IMR-90 (cell line): Measurements from ENCODE around the gene IPO7. TPM values are rescaled to one million over a fixed set of nuclear protein-coding genes. Genes with fewer than 3 reads are reported as not detected.

ENCODE experiments used
- ATAC-seq: fragments of 200-7000 bp; cut with Tn5 transposase; 2 replicates; pipeline ENCODE4 v1.9.1; 2020; ENCODE audit warnings: low read depth, mild to moderate bottlenecking, moderate library complexity
- BruUV-seq: library from RNA; stranded (reverse); fragments of 400-500 nt; replicated peaks from 2 replicates; lab custom pipeline; 2021; lab: Mats Ljungman, UMichigan
- CTCF ChIA-PET: fragments of 300-600 bp; formaldehyde crosslinking; extraction: SDS; loops from one replicate; lab custom pipeline; 2021; ENCODE audit warnings: antibody characterized with exemption; lab: Yijun Ruan, JAX
- POLR2A ChIA-PET: fragments of 300-600 bp; sonication (Branson Sonifier 250); formaldehyde crosslinking; loops from one replicate; lab custom pipeline; 2022; ENCODE audit warnings: antibody characterized with exemption; ENCODE audit not compliant: unreplicated experiment; lab: Charles Lee
- DNase-seq: peaks from one replicate; pipeline ENCODE4 v3.0.0; 2013
- H2AFZ ChIP-seq: replicated peaks from 2 replicates; pipeline ENCODE3; 2013; ENCODE audit warnings: low read length, mild to moderate bottlenecking; ENCODE audit not compliant: poor library complexity
- H2AK5ac ChIP-seq: 2 replicates; pipeline ENCODE4 v1.6.1; 2013; ENCODE audit warnings: low read depth, low read length, inconsistent platforms
- H2AK9ac ChIP-seq: replicated peaks from 2 replicates; pipeline ENCODE3; 2013; ENCODE audit warnings: mild to moderate bottlenecking, low read depth, low read length, moderate library complexity; ENCODE audit not compliant: poor library complexity
- H2BK120ac ChIP-seq: 2 replicates; pipeline ENCODE4 v1.6.1; 2013; ENCODE audit warnings: low read depth, low read length, inconsistent platforms
- H2BK15ac ChIP-seq: 3 replicates; pipeline ENCODE4 v1.6.1; 2013; ENCODE audit warnings: low read depth, low read length, inconsistent platforms
- H2BK20ac ChIP-seq: 2 replicates; pipeline ENCODE4 v1.6.1; 2013; ENCODE audit warnings: low read depth, mild to moderate bottlenecking, inconsistent platforms, low read length, moderate library complexity
- H2BK5ac ChIP-seq: 2 replicates; pipeline ENCODE4 v1.6.1; 2013; ENCODE audit warnings: mild to moderate bottlenecking, low read depth, low read length, inconsistent platforms; ENCODE audit not compliant: poor library complexity, severe bottlenecking
- H3K14ac ChIP-seq: replicated peaks from 2 replicates; pipeline ENCODE4 v1.6.1; 2013; ENCODE audit warnings: low read depth, low read length, inconsistent platforms
- H3K18ac ChIP-seq: 2 replicates; pipeline ENCODE4 v1.6.1; 2013; ENCODE audit warnings: low read depth, low read length, control low read depth
- H3K23ac ChIP-seq: 2 replicates; pipeline ENCODE4 v1.6.1; 2013; ENCODE audit warnings: low read depth, low read length, inconsistent platforms
- H3K27ac ChIP-seq: 2 replicates; pipeline ENCODE4 v1.5.1; 2013; ENCODE audit warnings: mild to moderate bottlenecking, control low read depth, low read length; ENCODE audit not compliant: insufficient read depth
- H3K27me3 ChIP-seq: 2 replicates; pipeline ENCODE4 v1.6.1; 2013; ENCODE audit warnings: low read length; ENCODE audit not compliant: control insufficient read depth, insufficient read depth
- H3K36me3 ChIP-seq: 2 replicates; pipeline ENCODE4 v1.6.1; 2013; ENCODE audit warnings: low read length, mixed read lengths; ENCODE audit not compliant: control insufficient read depth, insufficient read depth
- H3K4ac ChIP-seq: 2 replicates; pipeline ENCODE4 v1.6.1; 2013; ENCODE audit warnings: low read depth, low read length, inconsistent platforms
- H3K4me1 ChIP-seq: 2 replicates; pipeline ENCODE4 v1.6.1; 2013; ENCODE audit warnings: low read length, mixed read lengths; ENCODE audit not compliant: control insufficient read depth, insufficient read depth
- H3K4me2 ChIP-seq: 2 replicates; pipeline ENCODE4 v1.6.1; 2013; ENCODE audit warnings: low read depth, mild to moderate bottlenecking, control low read depth, low read length, moderate library complexity
- H3K4me3 ChIP-seq: 2 replicates; pipeline ENCODE4 v1.5.1; 2013; ENCODE audit warnings: low read depth, mild to moderate bottlenecking, control low read depth, low read length, moderate library complexity; ENCODE audit not compliant: insufficient read depth
- H3K56ac ChIP-seq: 2 replicates; pipeline ENCODE4 v1.6.1; 2013; ENCODE audit warnings: low read length, inconsistent platforms; ENCODE audit not compliant: insufficient read depth; ENCODE audit errors: extremely low read depth
- H3K79me1 ChIP-seq, 2 experiments: 2 replicates each; pipeline ENCODE4 v1.6.1; 2013; ENCODE audit warnings: low read length in 2 of 2, inconsistent platforms in 1 of 2, low read depth in 1 of 2
- H3K9ac ChIP-seq: 2 replicates; pipeline ENCODE4 v1.6.1; 2013; ENCODE audit warnings: low read depth, low read length, control low read depth
- H3K9me1 ChIP-seq: 2 replicates; pipeline ENCODE4 v1.6.1; 2013; ENCODE audit warnings: low read length, inconsistent platforms; ENCODE audit not compliant: insufficient read depth
- H3K9me3 ChIP-seq: 2 replicates; pipeline ENCODE4 v1.6.1; 2013; ENCODE audit warnings: low read length; ENCODE audit not compliant: control insufficient read depth, insufficient read depth
- H4K20me1 ChIP-seq: 2 replicates; pipeline ENCODE4 v1.6.1; 2013; ENCODE audit warnings: low read length, inconsistent platforms; ENCODE audit not compliant: insufficient read depth
- H4K5ac ChIP-seq: 2 replicates; pipeline ENCODE4 v1.6.1; 2013; ENCODE audit warnings: mild to moderate bottlenecking, low read depth, low read length, control low read depth
- H4K8ac ChIP-seq, 2 experiments: 2 replicates each; pipeline ENCODE4 v1.6.1; 2013; ENCODE audit warnings: low read depth in 2 of 2, low read length in 2 of 2, control low read depth in 1 of 2, inconsistent platforms in 1 of 2
- H4K91ac ChIP-seq: 2 replicates; pipeline ENCODE4 v1.6.1; 2013; ENCODE audit warnings: low read depth, low read length, inconsistent platforms; ENCODE audit not compliant: insufficient read depth
- BHLHE40 ChIP-seq: fragments of 150-350 bp; IDR thresholded peaks from 2 replicates; pipeline ENCODE4 v1.6.1; 2016; ENCODE audit warnings: mild to moderate bottlenecking, low read depth, low read length
- CEBPB ChIP-seq: IDR thresholded peaks from 2 replicates; pipeline ENCODE4 v1.6.1; 2012; ENCODE audit warnings: low read depth, low read length, improper control_type of control experiment
- CHD1 ChIP-seq: IDR thresholded peaks from 2 replicates; pipeline ENCODE4 v1.6.1; 2012; ENCODE audit warnings: low read depth, low read length, improper control_type of control experiment
- FOS ChIP-seq: fragments of 150-350 bp; IDR thresholded peaks from 2 replicates; pipeline ENCODE4 v1.6.1; 2016; ENCODE audit warnings: low read depth, low read length
- MAFK ChIP-seq: IDR thresholded peaks from 2 replicates; pipeline ENCODE4 v1.6.1; 2012; ENCODE audit warnings: low read depth, low read length, improper control_type of control experiment
- MAZ ChIP-seq: IDR thresholded peaks from 2 replicates; pipeline ENCODE4 v1.6.1; 2012; ENCODE audit warnings: low read depth, mild to moderate bottlenecking, low read length, improper control_type of control experiment, moderate library complexity, borderline replicate concordance
- MXI1 ChIP-seq: IDR thresholded peaks from 2 replicates; pipeline ENCODE4 v1.6.1; 2012; ENCODE audit warnings: low read depth, mild to moderate bottlenecking, low read length, moderate library complexity, borderline replicate concordance
- NFE2L2 ChIP-seq: fragments of 150-350 bp; IDR thresholded peaks from 2 replicates; pipeline ENCODE4 v1.6.1; 2016; ENCODE audit warnings: low read depth, mild to moderate bottlenecking, low read length
- POLR2A ChIP-seq: IDR thresholded peaks from 2 replicates; pipeline ENCODE4 v1.6.1; 2012; ENCODE audit warnings: mild to moderate bottlenecking, low read depth, low read length
- RCOR1 ChIP-seq: IDR thresholded peaks from 2 replicates; pipeline ENCODE4 v1.6.1; 2012; ENCODE audit warnings: mild to moderate bottlenecking, low read length, improper control_type of control experiment; ENCODE audit not compliant: insufficient replicate concordance
- RFX5 ChIP-seq: IDR thresholded peaks from 2 replicates; pipeline ENCODE4 v1.8.0; 2012; ENCODE audit warnings: low read depth, mild to moderate bottlenecking, low read length, moderate library complexity
- SMC3 ChIP-seq: fragments of 150-350 bp; IDR thresholded peaks from 2 replicates; pipeline ENCODE4 v1.6.1; 2016; ENCODE audit warnings: low read depth, mild to moderate bottlenecking, antibody characterized with exemption, low read length, moderate library complexity
- WGBS, 2 experiments: methylation state at CpG; one replicate each; pipeline versions ENCODE4 v1.1.5 to v1.1.7; 2013; ENCODE audit warnings: missing lambda C conversion rate in 2 of 2; ENCODE audit not compliant: insufficient read length in 1 of 2; ENCODE audit errors: extremely low coverage in 2 of 2; 5-methylcytosine and 5-hydroxymethylcytosine counted together
- dilution Hi-C: fragments of 300-500 bp; cut with HindIII; formaldehyde crosslinking; loops from one replicate; pipeline ENCODE4 v1.14.3; 2018; ENCODE audit warnings: low sequenced_read_pairs; ENCODE audit not compliant: unreplicated experiment
- in situ Hi-C: fragments of 300-500 bp; cut with MboI; formaldehyde crosslinking; loops from 3 replicates; pipeline ENCODE4 v1.14.3; 2019; ENCODE audit warnings: low sequenced_read_pairs, inconsistent platforms, mixed read lengths
- intact Hi-C: fragments of 100-400 bp; cut with micrococcal nuclease; formaldehyde crosslinking; loops from 2 replicates; pipeline ENCODE4 v1.10.0; 2022
- polyA plus RNA-seq, 3 experiments: library from polyadenylated mRNA; depleted of rRNA; stranded (reverse); fragments of >200 nt; gene quantifications; 2 replicates each; pipeline ENCODE4 v1.2.3, GENCODE V29; 2012; ENCODE audit warnings: low replicate concordance in 1 of 3
- total RNA-seq: library from RNA; depleted of rRNA; stranded (reverse); fragments of >200 nt; gene quantifications from 2 replicates; pipeline ENCODE4 v1.2.3, GENCODE V29; 2012
- TF ChIP-seq, protein P1 (sequence below): conservative IDR thresholded peaks from 2 replicates; pipeline ENCODE4 v1.5.1; 2012; ENCODE audit warnings: mild to moderate bottlenecking, low read depth, low read length, improper control_type of control experiment
- TF ChIP-seq, protein P2 (sequence below): fragments of 150-350 bp; IDR thresholded peaks from 2 replicates; pipeline ENCODE4 v1.6.1; 2017; ENCODE audit warnings: mild to moderate bottlenecking, antibody characterized with exemption, low read length, low read depth

Gene IPO7
- total and polyA plus RNA-seq, 2 of the 4 experiments (the other 2 are of a cell fraction) = 40.6 to 110 TPM

DNA sequence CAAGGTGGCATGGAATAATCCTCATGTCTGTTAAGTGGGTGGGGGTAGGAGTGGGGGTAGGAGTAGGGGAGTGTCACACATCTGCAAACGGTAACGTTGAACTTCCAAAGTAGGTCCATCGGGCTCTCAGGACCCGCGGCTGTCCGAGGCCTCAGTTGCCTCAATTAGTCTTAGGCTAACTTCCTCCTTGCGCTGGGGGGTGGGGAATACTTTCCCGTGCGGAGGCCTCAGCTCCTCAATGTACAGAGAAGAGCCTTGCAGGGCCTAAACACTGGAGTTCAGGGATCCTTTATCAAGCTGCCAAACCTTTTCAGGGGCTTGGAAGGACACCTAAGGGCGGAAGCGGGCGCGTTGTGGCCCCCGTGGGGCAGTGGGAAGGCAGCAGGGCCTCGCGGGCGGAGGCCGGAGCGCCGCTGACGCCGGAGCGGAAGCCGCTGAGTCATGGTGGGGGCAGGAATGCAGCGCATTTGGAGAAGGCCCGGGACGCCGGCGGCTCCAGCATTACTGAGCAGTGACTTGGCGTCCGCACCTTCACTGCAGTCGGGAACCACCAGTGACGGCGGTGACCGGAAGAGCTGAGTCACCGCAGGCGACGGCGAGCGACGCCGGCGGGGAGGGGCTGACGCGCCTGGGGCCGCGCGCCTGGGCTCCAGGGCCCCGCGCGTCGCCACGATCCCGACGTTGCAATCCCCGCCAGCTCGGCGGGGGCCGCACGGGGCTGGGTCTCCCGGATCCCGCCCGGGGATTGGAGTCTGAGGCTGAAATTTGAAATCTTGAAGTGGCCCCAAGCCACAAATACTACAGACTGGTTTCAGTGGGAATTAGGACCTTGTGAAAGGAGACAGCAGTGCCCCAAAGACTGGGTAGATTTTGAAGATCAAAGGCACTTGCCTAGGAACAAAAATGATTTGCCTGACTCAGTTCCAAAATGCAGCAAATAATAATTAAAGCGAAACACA, 20.2 kb upstream of the IPO7 start (continued):
- TF ChIP-seq POLR2A = peak; percentile 72
- TF ChIP-seq CEBPB = peak; percentile 45; the same call in 1 of the 2 replicates
- peak; percentile 98 for TF ChIP-seq FOS
- no peak; the same call in 1 of the 2 replicates for TF ChIP-seq CHD1
- peak; percentile 73 for TF ChIP-seq BHLHE40

DNA sequence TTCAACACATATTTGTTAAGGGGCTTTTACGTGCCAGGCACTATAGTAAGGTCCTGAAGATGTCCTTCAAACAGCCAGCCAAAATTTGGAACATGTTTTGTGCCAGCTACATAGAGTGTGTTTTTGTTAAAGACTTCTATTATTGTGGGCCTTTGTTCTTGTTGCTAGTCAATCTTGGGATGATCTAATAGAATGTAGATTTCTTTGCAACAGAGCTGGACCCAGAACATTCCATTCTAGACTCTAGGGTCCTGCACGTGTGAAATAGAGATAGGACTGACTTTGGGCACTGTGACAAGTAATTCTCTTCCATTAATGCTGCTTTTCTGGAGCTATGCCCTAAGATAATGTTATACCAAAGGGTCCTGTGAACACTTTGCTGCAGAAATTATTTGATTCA, 16.9 kb upstream of the IPO7 start:
- DNase-seq (no peak), ATAC-seq (no peak)
- H4K8ac ChIP-seq = no peak overlapping the region
- WGBS, 2 experiments = no CpG with 5 or more reads among the region's 2 CpGs
- no peak overlapping the region for H3K4me3 ChIP-seq
- H3K36me3 ChIP-seq = no peaks in the 10 kb centered on the region
- H3K23ac ChIP-seq = no peak overlapping the region
- H3K9ac ChIP-seq = no peak overlapping the region
- H3K14ac ChIP-seq = no peak overlapping the region
- H3K27ac ChIP-seq = no peak overlapping the region
- H3K18ac ChIP-seq = no peak overlapping the region
- H2BK15ac ChIP-seq = peak overlapping the region; percentile 27; the same call in 1 of the 3 replicates
- dilution Hi-C loops (no loop called here), in situ Hi-C loops (no loop called here), intact Hi-C loops (no loop called here)
- H3K56ac ChIP-seq = no peak overlapping the region
- no peak overlapping the region for H3K4me2 ChIP-seq
- H2AFZ ChIP-seq = no peak overlapping the region
- no TSS peak for BruUV-seq
- H2BK120ac ChIP-seq = 0 out of 2 replicates have a peak overlapping the region, but pooled peaks have one; percentile 52
- H3K27me3 ChIP-seq = no peaks in the 10 kb centered on the region
- no peak overlapping the region for H4K5ac ChIP-seq
- ChIA-PET CTCF (interaction anchor here (0.6 kb wide), 1 partner anchor 204 kb away, joined by 4 read pairs; no protein-coding TSS in a partner anchor), POLR2A (no interaction called here)
- no peak overlapping the region for H2AK5ac ChIP-seq
- peaks cover 5 to 14% of the 10 kb centered on the region in 2 experiments; a peak in 1 of 4 replicates for H3K79me1 ChIP-seq
- no peak overlapping the region for H3K4ac ChIP-seq
- H3K9me3 ChIP-seq = no peaks in the 10 kb centered on the region
- no peak overlapping the region for H4K91ac ChIP-seq
- peaks cover 14% of the 10 kb centered on the region for H3K4me1 ChIP-seq
- peaks cover 8% of the 10 kb centered on the region; the same call in 1 of the 2 replicates for H3K9me1 ChIP-seq
- H4K20me1 ChIP-seq = no peaks in the 10 kb centered on the region
- no peak overlapping the region for H2BK20ac ChIP-seq
- H2BK5ac ChIP-seq = no peak overlapping the region
- H2AK9ac ChIP-seq = no peak overlapping the region
- TF ChIP-seq MAZ (no peak), MXI1 (no peak), SMC3 (no peak), NFE2L2 (no peak), MAFK (no peak), RCOR1 (no peak), RFX5 (no peak), CHD1 (no peak), FOS (no peak)
- TF ChIP-seq, protein P1, sequence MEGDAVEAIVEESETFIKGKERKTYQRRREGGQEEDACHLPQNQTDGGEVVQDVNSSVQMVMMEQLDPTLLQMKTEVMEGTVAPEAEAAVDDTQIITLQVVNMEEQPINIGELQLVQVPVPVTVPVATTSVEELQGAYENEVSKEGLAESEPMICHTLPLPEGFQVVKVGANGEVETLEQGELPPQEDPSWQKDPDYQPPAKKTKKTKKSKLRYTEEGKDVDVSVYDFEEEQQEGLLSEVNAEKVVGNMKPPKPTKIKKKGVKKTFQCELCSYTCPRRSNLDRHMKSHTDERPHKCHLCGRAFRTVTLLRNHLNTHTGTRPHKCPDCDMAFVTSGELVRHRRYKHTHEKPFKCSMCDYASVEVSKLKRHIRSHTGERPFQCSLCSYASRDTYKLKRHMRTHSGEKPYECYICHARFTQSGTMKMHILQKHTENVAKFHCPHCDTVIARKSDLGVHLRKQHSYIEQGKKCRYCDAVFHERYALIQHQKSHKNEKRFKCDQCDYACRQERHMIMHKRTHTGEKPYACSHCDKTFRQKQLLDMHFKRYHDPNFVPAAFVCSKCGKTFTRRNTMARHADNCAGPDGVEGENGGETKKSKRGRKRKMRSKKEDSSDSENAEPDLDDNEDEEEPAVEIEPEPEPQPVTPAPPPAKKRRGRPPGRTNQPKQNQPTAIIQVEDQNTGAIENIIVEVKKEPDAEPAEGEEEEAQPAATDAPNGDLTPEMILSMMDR = no peak
- TF ChIP-seq, protein P2, sequence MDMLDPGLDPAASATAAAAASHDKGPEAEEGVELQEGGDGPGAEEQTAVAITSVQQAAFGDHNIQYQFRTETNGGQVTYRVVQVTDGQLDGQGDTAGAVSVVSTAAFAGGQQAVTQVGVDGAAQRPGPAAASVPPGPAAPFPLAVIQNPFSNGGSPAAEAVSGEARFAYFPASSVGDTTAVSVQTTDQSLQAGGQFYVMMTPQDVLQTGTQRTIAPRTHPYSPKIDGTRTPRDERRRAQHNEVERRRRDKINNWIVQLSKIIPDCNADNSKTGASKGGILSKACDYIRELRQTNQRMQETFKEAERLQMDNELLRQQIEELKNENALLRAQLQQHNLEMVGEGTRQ = no peak
